SW480 (cell line): Measurements from ENCODE around the gene PDE1C.

Source experiments
- DNase-seq: peaks from one replicate; pipeline ENCODE4 v3.0.0-alpha.2; 2016; ENCODE audit warnings: low spot score

The PDE1C gene

DNA sequence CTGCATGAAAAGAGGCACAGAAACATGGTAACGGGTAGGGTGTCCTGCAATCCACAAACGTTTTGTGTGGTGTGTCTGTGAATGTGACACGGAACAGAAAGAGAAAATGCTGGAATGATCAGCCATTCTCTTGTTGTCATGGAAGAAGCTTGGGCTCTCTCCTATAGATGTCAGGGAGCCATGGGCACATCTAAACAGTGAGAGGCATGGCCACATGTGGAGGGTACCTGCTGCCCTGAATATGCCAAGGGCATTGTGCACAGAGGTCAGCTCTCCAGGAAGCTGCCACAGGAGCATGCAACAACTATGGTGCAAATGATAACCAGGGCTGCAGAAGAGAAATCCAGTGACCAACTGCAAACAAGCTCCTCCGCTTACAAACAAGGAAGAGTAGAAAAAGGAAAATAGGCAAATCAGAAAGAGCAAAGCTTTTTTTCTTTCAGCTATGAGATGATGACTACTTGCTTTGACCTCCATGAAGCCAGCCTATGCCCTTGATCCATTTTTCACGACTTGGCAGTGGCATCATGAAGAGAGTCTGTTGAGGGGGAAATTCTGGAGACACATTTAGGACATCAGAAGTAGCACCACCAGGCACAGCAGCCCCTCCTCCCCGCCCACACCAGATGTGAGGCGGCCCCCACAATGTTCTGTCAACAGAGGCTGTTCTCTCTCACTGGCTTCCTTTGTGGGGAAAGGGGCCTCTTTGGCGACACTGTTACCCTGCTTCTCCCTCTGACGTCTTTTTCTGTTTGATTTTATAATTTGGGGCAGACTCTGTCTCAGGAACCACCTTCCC is 4.8 kb upstream of the PDE1C start:
- DNase-seq: no peak

DNA sequence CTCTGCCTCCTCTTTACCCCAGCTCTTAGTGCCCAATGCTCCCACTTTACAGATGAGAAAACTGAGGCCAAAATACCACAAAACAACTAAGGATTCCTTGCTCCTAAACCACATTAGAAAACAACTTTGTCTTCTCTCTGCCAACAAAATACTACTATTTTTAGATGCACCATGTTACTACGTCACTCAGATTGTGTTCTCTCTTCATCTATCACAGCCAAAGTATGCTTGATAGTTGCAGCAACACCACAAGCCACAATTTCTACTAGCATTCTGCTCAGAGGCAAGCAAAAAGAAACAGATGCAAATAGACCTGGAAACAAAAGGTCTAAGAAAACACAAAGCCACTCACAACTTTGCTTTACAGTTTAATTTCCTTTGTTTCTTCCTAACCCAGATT is 3.3 kb upstream of the PDE1C start:
- DNase-seq: no peak

- no peak for DNase-seq
These were observed 2.2 kb upstream of the PDE1C start for GRCh38 chr7:32072397-32072796.

GRCh38 chr7:32071466-32072091 is 1.4 kb upstream of the PDE1C start:
- no peak for DNase-seq

DNA sequence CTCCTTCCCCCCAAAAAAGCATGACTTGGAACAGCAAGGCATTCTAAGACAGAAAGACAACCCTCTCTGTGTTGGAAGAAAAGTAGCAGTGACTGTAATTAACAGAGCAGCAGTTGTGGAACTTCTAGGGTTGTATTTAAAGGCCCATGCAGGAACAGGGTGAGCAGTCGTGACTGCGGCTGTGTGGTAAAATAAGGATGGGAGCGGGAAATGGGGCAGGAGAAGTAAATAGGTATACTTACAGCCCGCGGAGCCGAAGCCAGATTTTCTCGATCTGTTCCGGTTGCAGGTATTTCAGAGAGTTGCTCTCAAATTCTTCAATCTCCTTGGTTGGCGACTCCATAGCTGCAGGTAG is 179 bp downstream of the PDE1C start:
- DNase-seq: no peak

DNA sequence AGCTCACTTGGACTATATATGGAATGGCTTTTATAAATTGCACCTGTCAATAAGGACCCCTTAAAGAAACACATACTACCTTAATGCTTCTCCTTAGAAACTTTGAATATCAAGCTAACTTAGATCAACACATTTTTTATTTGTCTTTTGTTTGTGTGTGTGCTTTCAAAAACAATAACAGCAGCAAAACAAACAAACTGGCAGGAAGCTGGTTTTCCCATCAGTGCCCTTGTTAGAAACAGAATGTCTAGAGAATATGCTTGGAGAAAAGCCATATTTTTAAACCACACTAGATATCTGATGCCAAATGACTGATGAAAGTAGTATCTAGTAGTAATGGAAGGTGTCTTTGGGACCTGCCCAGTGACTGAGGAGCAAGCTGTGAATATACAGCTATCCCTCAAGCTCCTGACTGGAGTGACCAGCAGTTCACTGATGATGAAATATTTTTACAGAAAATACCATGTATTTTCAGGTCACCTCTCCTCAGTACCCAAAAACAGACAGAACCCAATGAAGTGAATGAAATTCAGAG is 1.0 kb downstream of the PDE1C start:
- no peak for DNase-seq

GRCh38 chr7:32068411-32069101 is 1.7 kb downstream of the PDE1C start:
- DNase-seq: no peak

DNA sequence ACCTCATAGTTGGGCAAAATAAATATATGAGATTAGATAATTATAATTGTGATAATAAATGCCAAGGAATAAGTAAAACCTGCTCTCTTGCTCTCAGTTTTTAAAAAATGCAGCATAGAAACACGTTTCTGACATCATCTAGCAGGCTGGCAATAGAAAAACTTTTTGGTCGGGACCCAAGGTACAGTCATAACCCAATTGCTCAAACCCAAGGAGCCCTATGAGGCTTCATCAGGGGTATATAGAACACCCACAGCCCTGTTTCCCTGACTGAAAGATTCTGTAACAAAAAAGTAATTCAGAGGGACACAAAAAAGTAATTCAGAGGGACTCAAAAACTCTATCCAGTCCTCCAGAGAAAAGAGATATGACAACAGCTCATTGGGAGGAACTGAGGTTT is 3.8 kb downstream of the PDE1C start:
- DNase-seq: no peak

DNA sequence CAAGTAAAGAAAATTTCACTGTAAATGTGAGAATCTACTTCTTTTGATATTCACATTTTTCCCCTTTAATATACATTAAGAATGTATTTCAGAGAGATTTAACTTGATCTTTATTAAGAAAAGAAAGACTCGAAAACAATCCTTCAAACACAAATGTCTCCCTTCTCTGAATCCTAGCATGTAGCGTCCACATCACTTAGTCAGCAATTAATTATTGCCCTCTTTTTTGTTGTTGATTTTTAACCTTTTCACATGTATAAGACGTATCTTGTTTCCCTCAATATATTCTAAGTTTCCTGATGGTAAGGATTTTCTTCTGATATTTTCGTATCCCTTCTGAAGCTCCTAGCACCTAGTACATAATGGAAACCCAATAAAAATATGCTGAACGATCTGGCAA is 6.6 kb downstream of the PDE1C start:
- no peak for DNase-seq

- peak; percentile 36 for DNase-seq
These were observed 8.1 kb downstream of the PDE1C start for GRCh38 chr7:32062150-32062549.

- DNase-seq: no peak
These were observed 8.9 kb downstream of the PDE1C start for GRCh38 chr7:32061346-32061745.

GRCh38 chr7:32059289-32060011 is 10.8 kb downstream of the PDE1C start:
- DNase-seq: peak; percentile 45

- DNase-seq: no peak
These were observed 12.2 kb downstream of the PDE1C start for GRCh38 chr7:32058002-32058401.

GRCh38 chr7:32056767-32057166 is 13.4 kb downstream of the PDE1C start:
- DNase-seq: no peak

DNA sequence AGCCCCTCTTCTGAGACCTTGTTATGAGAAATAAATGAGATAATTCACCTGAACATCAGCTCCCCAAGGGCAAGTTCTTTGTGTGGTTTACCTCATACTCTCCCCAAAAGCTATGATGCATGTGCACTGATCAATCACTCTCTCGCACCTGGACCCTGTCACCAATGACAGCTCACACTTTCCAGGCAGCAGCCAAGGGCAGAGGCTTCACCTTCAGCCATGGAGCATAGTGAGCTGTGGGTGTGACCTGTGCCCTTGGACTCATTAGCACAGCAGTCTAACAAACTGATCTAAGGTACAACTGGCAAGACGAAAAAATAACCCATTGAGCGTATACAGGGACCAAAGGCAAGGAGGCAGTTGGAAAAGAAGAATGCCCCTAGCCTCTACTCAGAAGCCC is 17.0 kb downstream of the PDE1C start:
- no peak for DNase-seq

GRCh38 chr7:32051128-32051527 is 19.1 kb downstream of the PDE1C start:
- DNase-seq: no peak

GRCh38 chr7:32049599-32049998 is 20.6 kb downstream of the PDE1C start:
- no peak for DNase-seq

- no peak for DNase-seq
These were observed 21.2 kb downstream of the PDE1C start for GRCh38 chr7:32048970-32049491.

DNA sequence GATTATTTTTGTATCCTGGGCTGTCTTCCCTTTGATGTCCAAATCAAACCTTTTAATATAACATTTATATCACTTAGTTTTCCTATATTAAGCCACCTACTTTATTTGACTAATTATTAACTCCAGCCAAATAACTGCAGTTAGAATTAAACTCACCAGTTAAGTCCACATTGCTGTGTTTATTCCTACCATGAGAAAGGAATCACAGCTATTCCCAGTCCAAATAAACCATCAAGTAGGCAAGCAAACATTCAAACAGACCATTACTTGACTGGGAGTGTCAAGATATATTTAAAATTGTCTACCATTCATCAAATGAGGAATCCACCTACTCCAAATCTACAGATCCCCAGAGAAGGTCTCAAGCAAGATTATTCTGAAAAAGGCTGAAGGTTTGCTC is 22.4 kb downstream of the PDE1C start:
- DNase-seq: no peak

DNA sequence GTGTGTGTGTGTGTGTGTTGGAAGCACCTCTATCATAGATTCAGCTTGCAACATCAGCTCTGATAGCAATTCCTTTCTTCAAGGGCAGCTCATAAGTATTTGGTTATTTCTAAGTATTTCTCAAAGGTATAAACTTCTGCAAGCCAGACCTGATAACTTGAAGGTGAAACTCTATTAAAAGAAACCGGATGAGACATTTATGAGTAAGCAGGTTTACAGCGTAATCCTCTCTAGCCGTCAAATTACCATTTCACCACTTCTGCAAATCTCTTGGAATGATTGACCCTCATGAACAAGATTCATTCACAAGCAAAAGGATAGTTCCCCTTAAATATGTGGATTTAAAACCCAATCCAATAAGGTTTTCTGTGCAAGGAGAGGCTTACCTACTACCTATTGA is 23.1 kb downstream of the PDE1C start:
- no peak for DNase-seq

GRCh38 chr7:32045228-32045627 is 25.0 kb downstream of the PDE1C start:
- DNase-seq: no peak

GRCh38 chr7:32044739-32045138 is 25.5 kb downstream of the PDE1C start:
- no peak for DNase-seq
